Heart left ventricle (tissue), 16 donors: ENCODE data around the gene KCNH6. TPM values are rescaled to one million over a fixed set of nuclear protein-coding genes. Genes with fewer than 3 reads are reported as not detected.

ENCODE experiments used
- ATAC-seq, 4 donors: fragments of 200-7000 bp; cut with Tn5 transposase; one replicate each; pipeline ENCODE4 v1.9.1; 2020 to 2022; ENCODE audit warnings: moderate library complexity in 4 of 4, mild to moderate bottlenecking in 3 of 4, moderate number of reproducible peaks in 1 of 4
- DNase-seq, 5 donors: peaks; one replicate each; pipeline ENCODE4 v3.0.0-alpha.2; 2020
- H3K27ac ChIP-seq, 12 donors: fragments of 200-600 bp; sonication (generic) in 4 of 12; one replicate each; pipeline versions ENCODE4 v1.5.0 to v1.8.0; 2016 to 2022; ENCODE audit warnings: mild to moderate bottlenecking in 2 of 12
- H3K27me3 ChIP-seq, 9 donors: fragments of 200-600 bp; sonication (generic) in 2 of 9; one replicate each; pipeline versions ENCODE4 v1.5.1 to v1.8.0; 2016 to 2022; ENCODE audit warnings: mild to moderate bottlenecking in 3 of 9
- H3K36me3 ChIP-seq, 9 donors: fragments of 200-600 bp; sonication (generic) in 2 of 9; one replicate each; pipeline versions ENCODE4 v1.5.0 to v1.8.0; 2018 to 2022; ENCODE audit warnings: mild to moderate bottlenecking in 2 of 9
- H3K4me1 ChIP-seq, 12 donors: fragments of 200-600 bp; sonication (generic) in 4 of 12; one replicate each; pipeline versions ENCODE4 v1.5.0 to v1.8.0; 2016 to 2022; ENCODE audit warnings: mild to moderate bottlenecking in 3 of 12
- H3K4me3 ChIP-seq, 12 donors: fragments of 200-600 bp; sonication (generic) in 4 of 12; one replicate each; pipeline versions ENCODE4 v1.5.0 to v1.8.0; 2017 to 2022; ENCODE audit warnings: mild to moderate bottlenecking in 9 of 12, moderate library complexity in 4 of 12
- H3K9me3 ChIP-seq, 12 donors: fragments of 200-600 bp; sonication (generic) in 4 of 12; one replicate each; pipeline versions ENCODE4 v1.5.0 to v1.8.0; 2016 to 2022; ENCODE audit warnings: mild to moderate bottlenecking in 1 of 12
- CTCF ChIP-seq, 12 donors: fragments of 200-600 bp; sonication (generic) in 4 of 12; IDR thresholded peaks; one replicate each; pipeline versions ENCODE4 v1.5.0 to v1.8.0; 2018 to 2022; ENCODE audit warnings: antibody characterized with exemption in 12 of 12, mild to moderate bottlenecking in 5 of 12
- POLR2A ChIP-seq, 2 donors: fragments of 450-650 bp; IDR thresholded peaks; one replicate each; pipeline ENCODE4 v1.6.1; 2017; ENCODE audit warnings: antibody characterized with exemption in 2 of 2, mild to moderate bottlenecking in 2 of 2, moderate library complexity in 2 of 2
- WGBS, 4 donors: extraction: QIAGEN DNeasy Blood & Tissue Kit in 2 of 4; methylation state at CpG; one replicate each; pipeline versions ENCODE4 v1.1.5 to v1.1.7; 2013 to 2018; 5-methylcytosine and 5-hydroxymethylcytosine counted together
- intact Hi-C, 10 donors: fragments of 100-400 bp; cut with DNase I; formaldehyde crosslinking; loops; one replicate each; pipeline versions ENCODE4 v1.11.1 to v1.14.2; 2022
- polyA plus RNA-seq, 2 donors: library from polyadenylated mRNA; stranded (reverse); fragments of 200-250 nt; gene quantifications; one replicate each; pipeline ENCODE4 v1.2.3, GENCODE V29; 2013
- total RNA-seq, 9 donors: library from RNA; depleted of rRNA in 2 of 9; stranded (reverse); fragments of >200 nt in 2 of 9; fragmentation: NEBNext Ultra II Directional in 3 of 9; extraction: Animal tissue kit (Norgen Biotek cat#: 25700) in 3 of 9; gene quantifications; one replicate each; pipeline versions ENCODE4 v1.1.0 to v1.2.4, GENCODE V29; 2016 to 2023
- donor health status: ischemic (EF 13 %, LVEDD 7.1; RV severe dilation, severe dysfunction).
- donor health status: healthy with polysubstance abuse.
- donor health status: DM: no; HTN: yes; CAD: no.
- donor health status: DM: no; HTN: no; CAD: no.
- donor health status: ischemic (EF 25% LVEDD 6.9; RV normal size, moderate dysfunction).
- donor health status: ischemic (EF 25% LVEDD 5.7; RV mildly dilated, moderate dysfunction).
- donor health status: healthy.
- donor health status: DM: yes; HTN: yes; CAD: no.
- donor health status: ischemic (EF 35%, LVEDD 5.7; RV mildly dilated, moderate dysfunction).
- donor health status: nonischemic (EF 11% LVEDD 7.7; RV severe dilation, severe dysfunction).
- donor health status: DM: yes; HTN: yes; CAD: no.
- donor health status: PGD.
- donor health status: ischemic (EF 29% LVEDD 5.4; RV normal size, mild dysfunction).
- donor health status: nonischemic (EF 23%, LVEDD 6.1; RV moderate dilation, normal function).

KCNH6 gene
- total and polyA plus RNA-seq, 11 donors: 0.01 TPM; not detected in 10

- Histone ChIP-seq H3K27me3 (peaks cover 6 to 37% (median 23%) of the 10 kb centered on the region in 9 donors), H3K27ac (no peak overlapping the region), H3K36me3 (no peaks in the 10 kb centered on the region), H3K4me1 (peaks cover 0 to 9% (median 6%) of the 10 kb centered on the region in 12 donors), H3K4me3 (no peak overlapping the region), H3K9me3 (no peaks in the 10 kb centered on the region)
- 80 to 89% (median 83%) methylated on average over 13 of the region's 13 CpGs for WGBS, 4 donors
- DNase-seq (no peak), ATAC-seq (no peak)
- TF ChIP-seq POLR2A (IDR thresholded peaks at IDR 0.05): no peak
- no peak for TF ChIP-seq CTCF (IDR thresholded peaks at IDR 0.05)
- intact Hi-C loops: no loop called here
Measured at GRCh38 chr17:63534816-63535455, 11.8 kb downstream of the KCNH6 start.

DNA sequence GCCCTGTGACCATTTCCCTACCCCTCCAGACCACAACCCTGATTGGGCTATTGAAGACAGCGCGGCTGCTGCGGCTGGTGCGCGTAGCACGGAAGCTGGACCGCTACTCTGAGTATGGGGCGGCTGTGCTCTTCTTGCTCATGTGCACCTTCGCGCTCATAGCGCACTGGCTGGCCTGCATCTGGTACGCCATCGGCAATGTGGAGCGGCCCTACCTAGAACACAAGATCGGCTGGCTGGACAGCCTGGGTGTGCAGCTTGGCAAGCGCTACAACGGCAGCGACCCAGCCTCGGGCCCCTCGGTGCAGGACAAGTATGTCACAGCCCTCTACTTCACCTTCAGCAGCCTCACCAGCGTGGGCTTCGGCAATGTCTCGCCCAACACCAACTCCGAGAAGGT, 12.5 kb downstream of the KCNH6 start:
- Histone ChIP-seq H3K4me1 (peaks cover 0 to 9% (median 6%) of the 10 kb centered on the region in 12 donors), H3K9me3 (no peaks in the 10 kb centered on the region), H3K4me3 (no peak overlapping the region), H3K36me3 (no peaks in the 10 kb centered on the region), H3K27ac (no peak overlapping the region), H3K27me3 (peaks cover 6 to 40% (median 23%) of the 10 kb centered on the region in 9 donors)
- TF ChIP-seq POLR2A (IDR thresholded peaks at IDR 0.05): no peak
- TF ChIP-seq CTCF (IDR thresholded peaks at IDR 0.05): no peak
- intact Hi-C loops: no loop called here
- 94 to 96% (median 96%) methylated on average over 15 to 24 of the region's 24 CpGs for WGBS, 4 donors
- DNase-seq: no peak
- no peak for ATAC-seq

- intact Hi-C loops: no loop called here
- ATAC-seq (no peak), DNase-seq (no peak)
- H3K4me3 ChIP-seq: no peak overlapping the region
- peaks cover 0 to 9% (median 6%) of the 10 kb centered on the region in 12 donors for H3K4me1 ChIP-seq
- H3K27ac ChIP-seq: no peak overlapping the region
- 86 to 90% (median 88%) methylated on average over 4 of the region's 4 CpGs for WGBS, 4 donors
- H3K27me3 ChIP-seq: peaks cover 6 to 40% (median 23%) of the 10 kb centered on the region in 9 donors
- H3K36me3 ChIP-seq: no peaks in the 10 kb centered on the region
- H3K9me3 ChIP-seq: no peaks in the 10 kb centered on the region
- TF ChIP-seq CTCF (IDR thresholded peaks at IDR 0.05): no peak
- no peak for TF ChIP-seq POLR2A (IDR thresholded peaks at IDR 0.05)
Measured at GRCh38 chr17:63537001-63537400, 13.8 kb downstream of the KCNH6 start.

DNA sequence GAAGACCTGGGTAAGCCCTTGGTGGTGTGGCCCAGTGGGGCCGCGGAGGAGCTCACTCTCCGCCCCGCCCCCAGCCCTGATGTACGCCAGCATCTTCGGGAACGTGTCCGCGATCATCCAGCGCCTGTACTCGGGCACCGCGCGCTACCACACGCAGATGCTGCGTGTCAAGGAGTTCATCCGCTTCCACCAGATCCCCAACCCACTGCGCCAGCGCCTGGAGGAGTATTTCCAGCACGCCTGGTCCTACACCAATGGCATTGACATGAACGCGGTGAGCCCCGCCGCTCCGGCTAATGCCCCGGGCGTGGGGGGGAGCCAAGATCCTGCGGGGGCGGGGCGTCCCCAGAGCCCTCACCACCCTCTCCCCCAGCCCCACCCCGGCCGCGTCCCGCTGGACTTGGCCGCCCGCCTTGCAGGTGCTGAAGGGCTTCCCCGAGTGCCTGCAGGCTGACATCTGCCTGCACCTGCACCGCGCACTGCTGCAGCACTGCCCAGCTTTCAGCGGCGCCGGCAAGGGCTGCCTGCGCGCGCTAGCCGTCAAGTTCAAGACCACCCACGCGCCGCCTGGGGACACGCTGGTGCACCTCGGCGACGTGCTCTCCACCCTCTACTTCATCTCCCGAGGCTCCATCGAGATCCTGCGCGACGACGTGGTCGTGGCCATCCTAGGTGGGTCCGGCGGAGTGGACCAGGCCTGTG, 15.0 kb downstream of the KCNH6 start:
- intact Hi-C loops: no loop called here
- Histone ChIP-seq H3K4me1 (peaks cover 0 to 9% (median 6%) of the 10 kb centered on the region in 12 donors), H3K9me3 (no peaks in the 10 kb centered on the region), H3K36me3 (no peaks in the 10 kb centered on the region), H3K27me3 (peaks cover 6 to 40% (median 23%) of the 10 kb centered on the region in 9 donors), H3K27ac (no peak overlapping the region), H3K4me3 (peak overlapping the region in 7 of 12 donors; percentile 1 to 27 (median 14))
- peak in 1 of 4 donors; percentile 22 for ATAC-seq
- WGBS, 4 donors: 5 to 8% (median 6%) methylated on average over 46 to 62 of the region's 62 CpGs
- DNase-seq: no peak
- no peak for TF ChIP-seq POLR2A (IDR thresholded peaks at IDR 0.05)
- TF ChIP-seq CTCF (IDR thresholded peaks at IDR 0.05): no peak
